ENCODE data around the gene OGDHL.

OGDHL gene

GRCh38 chr10:49709934-49710333 lies 52.2 kb downstream of the OGDHL start:
- Histone ChIP-seq H3K27me3 (ENCODE audit: low read depth, low read length) (no peaks in the 10 kb centered on the region), H3K4me1 (ENCODE audit: control insufficient read depth in 1 of 2, insufficient read depth in 2 of 2, low read length in 2 of 2) (no peaks in the 10 kb centered on the region), H3K9me3 (ENCODE audit: control insufficient read depth in 1 of 2, low read length in 2 of 2) (no peaks in the 10 kb centered on the region), H3K4me3 (ENCODE audit: low read depth in 1 of 2, low read length in 2 of 2) (no peak overlapping the region), H3K27ac (ENCODE audit: low read length) (no peak overlapping the region), H3K36me3 (ENCODE audit: control insufficient read depth in 1 of 2, insufficient read depth in 2 of 2, low read length in 2 of 2) (no peaks in the 10 kb centered on the region)

- H3K36me3 ChIP-seq (ENCODE audit: control insufficient read depth in 1 of 2, insufficient read depth in 2 of 2, low read length in 2 of 2) = no peaks in the 10 kb centered on the region
- H3K9me3 ChIP-seq (ENCODE audit: control insufficient read depth in 1 of 2, low read length in 2 of 2) = no peaks in the 10 kb centered on the region
- no peaks in the 10 kb centered on the region for H3K4me1 ChIP-seq (ENCODE audit: control insufficient read depth in 1 of 2, insufficient read depth in 2 of 2, low read length in 2 of 2)
- no peaks in the 10 kb centered on the region for H3K27me3 ChIP-seq (ENCODE audit: low read depth, low read length)
- no peak overlapping the region for H3K27ac ChIP-seq (ENCODE audit: low read length)
- H3K4me3 ChIP-seq (ENCODE audit: low read depth in 1 of 2, low read length in 2 of 2) = no peak overlapping the region
These were observed 54.5 kb downstream of the OGDHL start for GRCh38 chr10:49707585-49707984.

GRCh38 chr10:49700997-49701396 lies 61.1 kb downstream of the OGDHL start:
- H3K4me1 ChIP-seq (ENCODE audit: control insufficient read depth in 1 of 2, insufficient read depth in 2 of 2, low read length in 2 of 2) = no peaks in the 10 kb centered on the region
- H3K4me3 ChIP-seq (ENCODE audit: low read depth in 1 of 2, low read length in 2 of 2) = no peak overlapping the region
- no peaks in the 10 kb centered on the region for H3K27me3 ChIP-seq (ENCODE audit: low read depth, low read length)
- H3K9me3 ChIP-seq (ENCODE audit: control insufficient read depth in 1 of 2, low read length in 2 of 2) = no peaks in the 10 kb centered on the region
- no peak overlapping the region for H3K27ac ChIP-seq (ENCODE audit: low read length)
- no peaks in the 10 kb centered on the region for H3K36me3 ChIP-seq (ENCODE audit: control insufficient read depth in 1 of 2, insufficient read depth in 2 of 2, low read length in 2 of 2)

- Histone ChIP-seq H3K9me3 (ENCODE audit: control insufficient read depth in 1 of 2, low read length in 2 of 2) (no peaks in the 10 kb centered on the region), H3K27me3 (ENCODE audit: low read depth, low read length) (no peaks in the 10 kb centered on the region), H3K36me3 (ENCODE audit: control insufficient read depth in 1 of 2, insufficient read depth in 2 of 2, low read length in 2 of 2) (no peaks in the 10 kb centered on the region), H3K4me3 (ENCODE audit: low read depth in 1 of 2, low read length in 2 of 2) (no peak overlapping the region), H3K4me1 (ENCODE audit: control insufficient read depth in 1 of 2, insufficient read depth in 2 of 2, low read length in 2 of 2) (no peaks in the 10 kb centered on the region), H3K27ac (ENCODE audit: low read length) (no peak overlapping the region)
These were observed 61.9 kb downstream of the OGDHL start for GRCh38 chr10:49700211-49700610.

DNA sequence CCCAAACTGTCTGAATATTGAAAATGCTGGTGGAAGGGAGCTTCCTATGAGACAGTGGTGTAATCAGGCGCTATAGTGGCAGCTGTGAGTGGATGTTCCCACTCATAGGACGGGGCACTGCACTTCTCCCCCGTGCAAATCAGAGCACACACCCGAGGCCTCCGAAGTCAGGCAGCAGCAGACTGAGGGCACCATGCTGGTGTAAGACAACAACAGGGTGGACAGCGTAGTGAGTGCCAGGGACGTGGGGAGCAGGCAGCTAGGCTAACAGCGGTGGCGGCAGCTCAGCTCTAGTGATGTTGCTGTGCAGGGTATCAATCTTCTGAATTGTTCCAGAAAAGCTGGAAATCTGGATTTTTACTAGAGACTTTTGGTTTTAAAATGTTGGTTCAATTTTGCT lies 63.4 kb downstream of the OGDHL start:
- no peaks in the 10 kb centered on the region for H3K9me3 ChIP-seq (ENCODE audit: control insufficient read depth in 1 of 2, low read length in 2 of 2)
- no peak overlapping the region for H3K4me3 ChIP-seq (ENCODE audit: low read depth in 1 of 2, low read length in 2 of 2)

DNA sequence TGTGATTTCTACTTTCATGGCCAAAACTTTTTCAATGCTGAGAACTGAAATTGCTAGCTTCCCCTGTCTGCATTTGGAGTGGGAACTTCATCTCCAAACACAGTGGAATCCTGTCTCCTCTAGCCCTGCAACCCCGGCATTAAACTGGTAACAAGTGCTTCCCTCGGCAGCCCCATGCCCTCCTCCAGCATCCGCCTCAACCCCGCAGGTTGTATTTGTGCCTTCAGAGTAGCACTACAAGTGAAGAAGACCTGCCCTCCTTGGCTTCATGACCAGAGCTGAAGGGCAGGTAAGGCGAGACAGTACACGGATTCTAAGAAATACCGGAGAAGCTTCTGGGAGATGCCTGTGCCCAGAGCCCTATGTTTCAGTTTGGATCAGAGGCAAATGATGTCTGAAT lies 65.8 kb downstream of the OGDHL start:
- Histone ChIP-seq H3K4me3 (ENCODE audit: low read depth in 1 of 2, low read length in 2 of 2) (no peak overlapping the region), H3K9me3 (ENCODE audit: control insufficient read depth in 1 of 2, low read length in 2 of 2) (no peaks in the 10 kb centered on the region), H3K27me3 (ENCODE audit: low read depth, low read length) (peaks cover under 1% of the 10 kb centered on the region), H3K27ac (ENCODE audit: low read length) (no peak overlapping the region), H3K36me3 (ENCODE audit: control insufficient read depth in 1 of 2, insufficient read depth in 2 of 2, low read length in 2 of 2) (no peaks in the 10 kb centered on the region), H3K4me1 (ENCODE audit: control insufficient read depth in 1 of 2, insufficient read depth in 2 of 2, low read length in 2 of 2) (no peaks in the 10 kb centered on the region)

More for the DNA sequence above, 63.4 kb downstream of the OGDHL start:
- H3K27ac ChIP-seq (ENCODE audit: low read length) = no peak overlapping the region
- H3K27me3 ChIP-seq (ENCODE audit: low read depth, low read length) = no peaks in the 10 kb centered on the region
- H3K4me1 ChIP-seq (ENCODE audit: control insufficient read depth in 1 of 2, insufficient read depth in 2 of 2, low read length in 2 of 2) = no peaks in the 10 kb centered on the region
- no peaks in the 10 kb centered on the region for H3K36me3 ChIP-seq (ENCODE audit: control insufficient read depth in 1 of 2, insufficient read depth in 2 of 2, low read length in 2 of 2)

DNA sequence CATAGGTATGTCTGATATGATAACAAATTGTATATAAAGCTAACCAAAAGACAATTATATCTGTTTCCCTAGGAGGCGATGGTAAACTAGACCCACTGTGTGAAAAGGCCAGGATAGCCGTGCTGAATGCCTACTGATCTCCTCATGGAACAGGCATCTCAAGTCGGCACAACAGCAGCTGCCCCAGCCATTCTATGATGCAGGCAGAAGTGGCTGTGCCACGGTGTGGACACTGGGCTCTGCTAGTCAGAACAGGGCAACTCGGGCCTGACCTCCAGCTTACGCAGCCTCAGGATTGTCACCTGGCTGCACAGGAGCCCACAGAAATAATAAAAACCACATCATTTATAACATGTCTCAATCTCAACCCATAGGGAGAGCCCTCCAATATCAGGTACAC lies 67.7 kb downstream of the OGDHL start:
- H3K36me3 ChIP-seq (ENCODE audit: control insufficient read depth in 1 of 2, insufficient read depth in 2 of 2, low read length in 2 of 2) = no peaks in the 10 kb centered on the region
- peaks cover 9% of the 10 kb centered on the region for H3K27me3 ChIP-seq (ENCODE audit: low read depth, low read length)
- no peaks in the 10 kb centered on the region for H3K9me3 ChIP-seq (ENCODE audit: control insufficient read depth in 1 of 2, low read length in 2 of 2)
- H3K27ac ChIP-seq (ENCODE audit: low read length) = no peak overlapping the region
- no peak overlapping the region for H3K4me3 ChIP-seq (ENCODE audit: low read depth in 1 of 2, low read length in 2 of 2)
- no peaks in the 10 kb centered on the region for H3K4me1 ChIP-seq (ENCODE audit: control insufficient read depth in 1 of 2, insufficient read depth in 2 of 2, low read length in 2 of 2)

- H3K27me3 ChIP-seq (ENCODE audit: low read depth, low read length) = peaks cover 9% of the 10 kb centered on the region
These were observed 70.5 kb downstream of the OGDHL start for GRCh38 chr10:49691588-49691987.

DNA sequence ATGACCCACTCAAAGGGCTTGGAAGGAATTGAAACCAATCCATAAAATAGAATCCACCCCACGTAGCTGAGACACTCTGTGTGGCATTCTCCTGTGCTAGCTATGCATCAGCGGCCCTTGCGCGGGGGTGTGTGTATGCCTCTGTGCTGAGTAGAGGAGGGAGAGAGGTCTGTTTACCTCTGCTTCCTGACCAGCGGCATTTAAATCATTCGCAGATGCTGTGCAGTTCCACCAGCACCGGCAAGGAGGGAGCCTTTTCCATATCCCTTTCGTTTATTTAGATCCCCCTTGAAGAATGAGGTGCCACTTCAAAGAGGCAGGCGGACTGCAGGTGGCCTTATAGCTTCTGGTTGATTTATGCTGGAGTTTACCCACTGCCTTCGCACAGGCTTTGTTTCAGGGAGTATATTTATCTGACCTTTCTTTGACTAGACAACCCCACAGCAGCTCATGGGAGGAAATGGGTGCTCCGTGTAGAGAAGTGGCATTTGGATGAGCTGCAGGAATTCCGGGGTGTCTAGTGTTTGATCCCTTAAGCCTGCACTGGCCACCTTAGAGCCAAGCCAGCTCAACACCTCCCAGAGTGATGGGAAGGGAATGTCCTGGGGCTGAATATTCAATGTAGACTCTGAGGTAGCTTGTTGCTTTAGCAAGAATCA lies 71.3 kb downstream of the OGDHL start:
- H3K9me3 ChIP-seq (ENCODE audit: control insufficient read depth in 1 of 2, low read length in 2 of 2) = peaks cover 3 to 4% of the 10 kb centered on the region in 2 donors
- no peak overlapping the region for H3K4me3 ChIP-seq (ENCODE audit: low read depth in 1 of 2, low read length in 2 of 2)
- H3K27me3 ChIP-seq (ENCODE audit: low read depth, low read length) = peaks cover 9% of the 10 kb centered on the region
- no peaks in the 10 kb centered on the region for H3K4me1 ChIP-seq (ENCODE audit: control insufficient read depth in 1 of 2, insufficient read depth in 2 of 2, low read length in 2 of 2)
- H3K36me3 ChIP-seq (ENCODE audit: control insufficient read depth in 1 of 2, insufficient read depth in 2 of 2, low read length in 2 of 2) = no peaks in the 10 kb centered on the region
- no peak overlapping the region for H3K27ac ChIP-seq (ENCODE audit: low read length)

More at GRCh38 chr10:49691588-49691987, 70.5 kb downstream of the OGDHL start:
- peaks cover 3 to 4% of the 10 kb centered on the region in 2 donors for H3K9me3 ChIP-seq (ENCODE audit: control insufficient read depth in 1 of 2, low read length in 2 of 2)
- H3K36me3 ChIP-seq (ENCODE audit: control insufficient read depth in 1 of 2, insufficient read depth in 2 of 2, low read length in 2 of 2) = no peaks in the 10 kb centered on the region
- no peaks in the 10 kb centered on the region for H3K4me1 ChIP-seq (ENCODE audit: control insufficient read depth in 1 of 2, insufficient read depth in 2 of 2, low read length in 2 of 2)
- no peak overlapping the region for H3K27ac ChIP-seq (ENCODE audit: low read length)
- H3K4me3 ChIP-seq (ENCODE audit: low read depth in 1 of 2, low read length in 2 of 2) = no peak overlapping the region

DNA sequence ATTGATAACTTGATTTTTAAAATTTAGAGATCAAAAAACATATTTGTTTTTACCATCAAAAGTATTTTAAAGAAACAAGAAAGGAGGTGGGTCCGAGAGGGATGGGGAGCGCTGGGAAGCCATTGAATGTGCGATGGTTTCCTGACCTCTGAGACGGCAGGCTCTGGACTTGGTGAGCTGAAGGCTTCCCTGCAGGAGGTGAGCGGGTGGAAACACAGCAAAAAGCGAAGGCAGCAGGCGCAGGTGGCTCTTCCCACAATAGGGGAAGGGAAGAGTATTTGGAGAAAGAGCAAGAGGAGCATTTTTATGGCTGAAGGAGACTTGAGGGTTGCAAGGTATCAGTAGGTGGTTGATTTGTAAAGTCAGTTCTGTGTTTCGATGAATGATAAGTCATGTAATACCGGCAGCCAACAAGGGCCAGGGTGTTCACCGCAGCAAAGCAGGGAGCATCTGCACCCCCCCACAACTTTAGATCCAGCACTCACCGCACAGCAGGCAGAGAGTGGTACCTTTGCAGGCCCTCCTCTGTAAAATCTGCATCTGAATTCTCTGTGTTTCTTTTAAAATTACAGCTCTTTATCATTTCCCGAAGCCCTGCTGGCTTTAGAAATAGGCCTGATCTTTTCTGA lies 72.1 kb downstream of the OGDHL start:
- peaks cover 3 to 4% of the 10 kb centered on the region in 2 donors for H3K9me3 ChIP-seq (ENCODE audit: control insufficient read depth in 1 of 2, low read length in 2 of 2)
- no peak overlapping the region for H3K4me3 ChIP-seq (ENCODE audit: low read depth in 1 of 2, low read length in 2 of 2)
- H3K27ac ChIP-seq (ENCODE audit: low read length) = no peak overlapping the region
- peaks cover 9% of the 10 kb centered on the region for H3K27me3 ChIP-seq (ENCODE audit: low read depth, low read length)
- no peaks in the 10 kb centered on the region for H3K4me1 ChIP-seq (ENCODE audit: control insufficient read depth in 1 of 2, insufficient read depth in 2 of 2, low read length in 2 of 2)
- no peaks in the 10 kb centered on the region for H3K36me3 ChIP-seq (ENCODE audit: control insufficient read depth in 1 of 2, insufficient read depth in 2 of 2, low read length in 2 of 2)

DNA sequence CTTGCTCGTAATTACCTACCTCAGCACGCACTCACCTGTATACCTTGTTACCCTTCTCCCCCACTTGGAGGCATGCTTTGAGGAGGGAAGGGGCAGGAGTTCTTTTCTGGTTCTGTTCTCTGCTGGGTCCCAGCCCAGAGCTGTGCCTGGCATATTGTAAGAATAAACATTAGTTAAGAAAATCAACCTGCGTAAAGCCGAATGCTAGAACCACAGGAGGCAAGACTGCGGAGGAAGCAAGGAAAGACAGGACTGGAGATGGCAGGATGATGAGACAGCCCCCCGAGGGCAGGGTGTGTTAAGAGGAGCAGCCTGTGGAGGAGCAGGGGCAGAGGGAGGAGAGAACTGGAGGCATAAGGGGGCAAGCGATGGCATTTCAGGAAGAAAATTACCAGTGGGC lies 73.2 kb downstream of the OGDHL start:
- no peaks in the 10 kb centered on the region for H3K36me3 ChIP-seq (ENCODE audit: control insufficient read depth in 1 of 2, insufficient read depth in 2 of 2, low read length in 2 of 2)
- no peaks in the 10 kb centered on the region for H3K4me1 ChIP-seq (ENCODE audit: control insufficient read depth in 1 of 2, insufficient read depth in 2 of 2, low read length in 2 of 2)
- no peak overlapping the region for H3K27ac ChIP-seq (ENCODE audit: low read length)
- peaks cover 3 to 4% of the 10 kb centered on the region in 2 donors for H3K9me3 ChIP-seq (ENCODE audit: control insufficient read depth in 1 of 2, low read length in 2 of 2)
- no peak overlapping the region for H3K4me3 ChIP-seq (ENCODE audit: low read depth in 1 of 2, low read length in 2 of 2)
- H3K27me3 ChIP-seq (ENCODE audit: low read depth, low read length) = peaks cover 9% of the 10 kb centered on the region
